HG02884 (cell line): ENCODE results near the gene RMRP.

Source experiments
- ATAC-seq: cut with Tn5 transposase; IDR thresholded peaks from one replicate; pipeline ENCODE4 v1.9.1; 2021; ENCODE audit warnings: mild to moderate bottlenecking, moderate library complexity; ENCODE audit not compliant: unreplicated experiment

Gene RMRP

GRCh38 chr9:35687306-35687705, 29.5 kb upstream of the RMRP start:
- ATAC-seq, result no peak

GRCh38 chr9:35686222-35687203, 28.7 kb upstream of the RMRP start:
- ATAC-seq, result no peak

- no peak for ATAC-seq
Measured at GRCh38 chr9:35685506-35685905, 27.7 kb upstream of the RMRP start.

- no peak for ATAC-seq
Measured at GRCh38 chr9:35684921-35685320, 27.1 kb upstream of the RMRP start.

- no peak for ATAC-seq
Measured at GRCh38 chr9:35683323-35683722, 25.5 kb upstream of the RMRP start.

GRCh38 chr9:35682520-35683315, 24.9 kb upstream of the RMRP start:
- ATAC-seq, result no peak

- no peak for ATAC-seq
Measured at GRCh38 chr9:35682051-35682450, 24.2 kb upstream of the RMRP start.

- ATAC-seq, result no peak
Measured at GRCh38 chr9:35681341-35682002, 23.7 kb upstream of the RMRP start.

- no peak for ATAC-seq
Measured at GRCh38 chr9:35680331-35681105, 22.7 kb upstream of the RMRP start.

GRCh38 chr9:35679766-35680330, 22.0 kb upstream of the RMRP start:
- no peak for ATAC-seq

- no peak for ATAC-seq
Measured at GRCh38 chr9:35679091-35679490, 21.3 kb upstream of the RMRP start.

- no peak for ATAC-seq
Measured at GRCh38 chr9:35675732-35676392, 18.0 kb upstream of the RMRP start.

- ATAC-seq, result no peak
Measured at GRCh38 chr9:35675204-35675603, 17.4 kb upstream of the RMRP start.

- ATAC-seq, result no peak
Measured at GRCh38 chr9:35674025-35674361, 16.2 kb upstream of the RMRP start.

GRCh38 chr9:35673132-35674024, 15.6 kb upstream of the RMRP start, which contains the start of gene CA9:
Gene CA9, plus strand, starts transcription at chr9:35673928. Its CDS starts 32 bp downstream, at chr9:35673960.
- no peak for ATAC-seq

GRCh38 chr9:35669331-35670145, 11.7 kb upstream of the RMRP start:
- no peak for ATAC-seq

- no peak for ATAC-seq
Measured at GRCh38 chr9:35667939-35668338, 10.1 kb upstream of the RMRP start.

- ATAC-seq, result no peak
Measured at GRCh38 chr9:35666549-35666948, 8.7 kb upstream of the RMRP start.
